HG03066 (cell line): Measurements from ENCODE around the gene SPECC1.
"Not testable (repeated sequence)": the region's sequence is repeated elsewhere in the genome, so short reads cannot be mapped to it uniquely, and the experiment has no call there.

Experiments used
- ATAC-seq: cut with Tn5 transposase; IDR thresholded peaks from one replicate; pipeline ENCODE4 v1.9.1; 2021; ENCODE audit warnings: low read depth; ENCODE audit not compliant: unreplicated experiment

The SPECC1 gene

GRCh38 chr17:20259668-20260067, 250.5 kb downstream of the SPECC1 start:
- no peak for ATAC-seq

- no peak for ATAC-seq
Measured at GRCh38 chr17:20260268-20260667, 251.1 kb downstream of the SPECC1 start.

- no peak for ATAC-seq
Measured at GRCh38 chr17:20262226-20263114, 253.3 kb downstream of the SPECC1 start.

- not testable (repeated sequence) for ATAC-seq
Measured at GRCh38 chr17:20263115-20263433, 253.9 kb downstream of the SPECC1 start.

GRCh38 chr17:20263595-20263994, 254.4 kb downstream of the SPECC1 start:
- no peak for ATAC-seq

GRCh38 chr17:20264996-20265395, 255.8 kb downstream of the SPECC1 start:
- no peak for ATAC-seq

- ATAC-seq, result no peak
Measured at GRCh38 chr17:20266806-20267458, 257.8 kb downstream of the SPECC1 start.

GRCh38 chr17:20267459-20267842, 258.3 kb downstream of the SPECC1 start:
- no peak for ATAC-seq

- no peak for ATAC-seq
Measured at GRCh38 chr17:20270369-20270768, 261.2 kb downstream of the SPECC1 start.

GRCh38 chr17:20271011-20271610, 262.0 kb downstream of the SPECC1 start:
- ATAC-seq, result no peak

- ATAC-seq, result no peak
Measured at GRCh38 chr17:20273741-20274500, 264.8 kb downstream of the SPECC1 start.

GRCh38 chr17:20275653-20276052, 266.5 kb downstream of the SPECC1 start:
- ATAC-seq, result no peak

- ATAC-seq, result no peak
Measured at GRCh38 chr17:20276421-20276820, 267.3 kb downstream of the SPECC1 start.

GRCh38 chr17:20278805-20279204, 269.6 kb downstream of the SPECC1 start:
- ATAC-seq, result no peak

GRCh38 chr17:20279631-20280030, 270.5 kb downstream of the SPECC1 start:
- no peak for ATAC-seq

GRCh38 chr17:20280051-20280450, 270.9 kb downstream of the SPECC1 start:
- no peak for ATAC-seq

- no peak for ATAC-seq
Measured at GRCh38 chr17:20280851-20281250, 271.7 kb downstream of the SPECC1 start.

- no peak for ATAC-seq
Measured at GRCh38 chr17:20281860-20282259, 272.7 kb downstream of the SPECC1 start.

- ATAC-seq, result no peak
Measured at GRCh38 chr17:20282526-20283308, 273.6 kb downstream of the SPECC1 start.

GRCh38 chr17:20284022-20284421, 274.9 kb downstream of the SPECC1 start:
- no peak for ATAC-seq
